GM23338 (cell line): Measurements from ENCODE around the gene SORCS2. TPM values are rescaled to one million over a fixed set of nuclear protein-coding genes. Genes with fewer than 3 reads are reported as not detected.

Experiments used
- ATAC-seq: fragments of 200-7000 bp; cut with Tn5 transposase; 3 replicates; pipeline ENCODE4 v1.9.1; 2020
- DNase-seq: peaks from one replicate; pipeline ENCODE4 v3.0.0-alpha.2; 2015; ENCODE audit warnings: low spot score
- H2AFZ ChIP-seq: fragments of 200-600 bp; sonication (generic); 2 replicates; pipeline ENCODE4 v1.8.0; 2016; ENCODE audit warnings: antibody characterized with exemption, mild to moderate bottlenecking, moderate library complexity
- H3F3A ChIP-seq: fragments of 200-600 bp; sonication (generic); replicated peaks from 2 replicates; pipeline ENCODE4 v1.8.0; 2017; ENCODE audit warnings: antibody characterized with exemption, mixed run types, low read depth
- H3K27ac ChIP-seq: fragments of 200-600 bp; sonication (generic); 2 replicates; pipeline ENCODE4 v1.6.1; 2016; ENCODE audit warnings: low read depth
- H3K27me3 ChIP-seq: fragments of 200-600 bp; sonication (generic); 2 replicates; pipeline ENCODE4 v1.8.0; 2016; ENCODE audit warnings: mild to moderate bottlenecking, mixed run types, moderate library complexity; ENCODE audit not compliant: insufficient read depth
- H3K36me3 ChIP-seq: fragments of 200-600 bp; sonication (generic); 2 replicates; pipeline ENCODE4 v1.8.0; 2016; ENCODE audit warnings: mild to moderate bottlenecking; ENCODE audit not compliant: insufficient read depth
- H3K4me1 ChIP-seq: fragments of 200-600 bp; sonication (generic); 2 replicates; pipeline ENCODE4 v1.8.0; 2016; ENCODE audit warnings: mild to moderate bottlenecking, moderate library complexity; ENCODE audit not compliant: insufficient read depth
- H3K4me2 ChIP-seq: fragments of 200-600 bp; sonication (generic); 2 replicates; pipeline ENCODE4 v1.7.1; 2017; ENCODE audit warnings: mixed run types
- H3K4me3 ChIP-seq: fragments of 200-600 bp; sonication (generic); 2 replicates; pipeline ENCODE4 v1.6.1; 2016; ENCODE audit warnings: mixed run types
- H3K79me2 ChIP-seq: fragments of 200-600 bp; sonication (generic); replicated peaks from 2 replicates; pipeline ENCODE4 v1.8.0; 2017; ENCODE audit warnings: mild to moderate bottlenecking; ENCODE audit not compliant: insufficient read depth
- H3K9me2 ChIP-seq: fragments of 200-600 bp; sonication (generic); 2 replicates; pipeline ENCODE4 v1.8.0; 2017; ENCODE audit not compliant: insufficient read depth
- H4K20me1 ChIP-seq: fragments of 200-600 bp; sonication (generic); replicated peaks from 2 replicates; pipeline ENCODE4 v1.8.0; 2017; ENCODE audit warnings: mild to moderate bottlenecking; ENCODE audit not compliant: insufficient read depth
- H3K27ac Mint-ChIP-seq: 2 replicates; pipeline ENCODE4 v1.8.0; 2020; ENCODE audit warnings: inconsistent platforms, mild to moderate bottlenecking, moderate library complexity, mixed read lengths
- H3K27me3 Mint-ChIP-seq: 3 replicates; pipeline ENCODE4 v1.8.0; 2022; ENCODE audit warnings: low read depth, mild to moderate bottlenecking, moderate library complexity, mixed read lengths, inconsistent platforms; ENCODE audit not compliant: insufficient read depth, poor library complexity
- H3K36me3 Mint-ChIP-seq: 3 replicates; pipeline ENCODE4 v1.8.0; 2021; ENCODE audit warnings: low read depth, mild to moderate bottlenecking, inconsistent platforms, moderate library complexity, mixed read lengths
- H3K4me1 Mint-ChIP-seq: 3 replicates; pipeline ENCODE4 v1.8.0; 2020; ENCODE audit warnings: mild to moderate bottlenecking, inconsistent platforms, mixed read lengths
- H3K4me3 Mint-ChIP-seq: 3 replicates; pipeline ENCODE4 v1.8.0; 2021; ENCODE audit warnings: moderate library complexity, mild to moderate bottlenecking, inconsistent platforms, mixed read lengths
- H3K9me3 Mint-ChIP-seq: 3 replicates; pipeline ENCODE4 v1.8.0; 2020; ENCODE audit warnings: moderate library complexity, mild to moderate bottlenecking, inconsistent platforms, mixed read lengths
- CREB1 ChIP-seq: fragments of 250-450 bp; sonication (Bioruptor Pico); IDR thresholded peaks from 2 replicates; pipeline ENCODE4 v1.5.0; 2020; ENCODE audit warnings: low read depth, mild to moderate bottlenecking, moderate library complexity
- CTCF ChIP-seq, 2 experiments: fragments of 200-600 bp in 1 of 2; sonication (generic) in 1 of 2; conservative IDR thresholded peaks; 2 replicates each; pipeline versions ENCODE4 v1.5.1 to v1.6.1; 2016 to 2017; ENCODE audit warnings: antibody characterized with exemption in 2 of 2, low read depth in 2 of 2, mild to moderate bottlenecking in 2 of 2, moderate library complexity in 1 of 2
- EZH2 ChIP-seq: fragments of 200-600 bp; sonication (generic); IDR thresholded peaks from one replicate; pipeline ENCODE4 v1.8.0; 2017; ENCODE audit warnings: antibody characterized with exemption, mild to moderate bottlenecking, low read depth; ENCODE audit not compliant: unreplicated experiment
- JUNB ChIP-seq: IDR thresholded peaks from one replicate; pipeline ENCODE4 v1.6.1; 2016; ENCODE audit warnings: antibody characterized with exemption; ENCODE audit not compliant: unreplicated experiment
- NANOG ChIP-seq: IDR thresholded peaks from 2 replicates; pipeline ENCODE4 v1.6.1; 2016; ENCODE audit warnings: antibody characterized with exemption, borderline replicate concordance
- STAT1 ChIP-seq: IDR thresholded peaks from one replicate; pipeline ENCODE4 v1.6.1; 2016; ENCODE audit warnings: antibody characterized with exemption; ENCODE audit not compliant: unreplicated experiment
- ZNF114 ChIP-seq: fragments of 250-450 bp; sonication (Bioruptor Pico); IDR thresholded peaks from 2 replicates; pipeline ENCODE4 v1.5.0; 2020; ENCODE audit warnings: mild to moderate bottlenecking, moderate library complexity
- ZNF331 ChIP-seq: fragments of 250-450 bp; sonication (Bioruptor Pico); IDR thresholded peaks from 2 replicates; pipeline ENCODE4 v1.5.0; 2020; ENCODE audit warnings: low read depth, mild to moderate bottlenecking, moderate library complexity
- polyA plus RNA-seq: library from polyadenylated mRNA; unstranded; fragments of >200 nt; fragmentation: Nextera tagmentation; extraction: Ambion mirVana; gene quantifications from 2 replicates; pipeline ENCODE4 v1.2.1, GENCODE V29; 2016
- total RNA-seq: library from RNA; depleted of rRNA; stranded (reverse); fragments of >200 nt; shearing (Covaris generic); gene quantifications from 2 replicates; pipeline ENCODE4 v1.2.3, GENCODE V29; 2014
- TF ChIP-seq, protein P1 (sequence below): IDR thresholded peaks from one replicate; pipeline ENCODE4 v1.6.1; 2018; ENCODE audit warnings: antibody characterized with exemption; ENCODE audit not compliant: unreplicated experiment
- TF ChIP-seq, protein P2 (sequence below): fragments of 250-450 bp; sonication (Bioruptor Pico); IDR thresholded peaks from 2 replicates; pipeline ENCODE4 v1.5.0; 2020; ENCODE audit warnings: mild to moderate bottlenecking, moderate library complexity

Gene SORCS2
- total and polyA plus RNA-seq, 2 experiments from 2014 or later = 0.47 to 2.4 TPM

DNA sequence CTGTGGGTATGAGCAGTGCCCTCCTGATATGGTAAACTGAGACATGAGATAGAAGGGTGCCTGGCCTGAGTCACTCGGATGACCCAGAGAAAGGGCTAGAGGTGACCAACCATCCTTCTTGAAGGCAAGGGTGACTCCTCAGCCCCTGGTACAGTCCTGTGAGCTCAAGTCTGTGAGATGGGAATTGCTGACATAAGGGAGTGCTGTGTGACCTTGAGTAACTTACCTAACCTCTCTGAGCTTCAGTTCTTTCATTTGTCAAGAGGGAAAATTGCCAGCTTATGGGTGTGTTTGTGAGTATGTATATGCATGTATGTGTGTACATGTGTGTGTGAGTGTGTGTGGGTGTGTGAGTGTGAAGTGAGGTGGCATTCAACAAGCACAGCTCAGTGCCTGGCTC lies 452.8 kb downstream of the SORCS2 start:
- DNase-seq = no peak
- Histone ChIP-seq H3K4me1 (no peaks in the 10 kb centered on the region), H4K20me1 (no peaks in the 10 kb centered on the region), H3F3A (no peaks in the 10 kb centered on the region), H3K36me3 (no peaks in the 10 kb centered on the region), H3K4me2 (no peak overlapping the region), H3K27me3 (no peaks in the 10 kb centered on the region), H2AFZ (no peak overlapping the region), H3K27ac (no peak overlapping the region), H3K79me2 (no peaks in the 10 kb centered on the region), H3K4me3 (no peak overlapping the region), H3K9me2 (no peaks in the 10 kb centered on the region; the same call in 1 of the 2 replicates)
- H3K27me3 Mint-ChIP-seq = peaks cover 17% of the 10 kb centered on the region
- no peak overlapping the region for H3K4me3 Mint-ChIP-seq
- no peak for TF ChIP-seq EZH2
- no peak for TF ChIP-seq CTCF (conservative IDR thresholded peaks at IDR 0.05; ENCODE audit: low read depth in 2 of 2)
- no peak for TF ChIP-seq ZNF114
- TF ChIP-seq, protein P1, sequence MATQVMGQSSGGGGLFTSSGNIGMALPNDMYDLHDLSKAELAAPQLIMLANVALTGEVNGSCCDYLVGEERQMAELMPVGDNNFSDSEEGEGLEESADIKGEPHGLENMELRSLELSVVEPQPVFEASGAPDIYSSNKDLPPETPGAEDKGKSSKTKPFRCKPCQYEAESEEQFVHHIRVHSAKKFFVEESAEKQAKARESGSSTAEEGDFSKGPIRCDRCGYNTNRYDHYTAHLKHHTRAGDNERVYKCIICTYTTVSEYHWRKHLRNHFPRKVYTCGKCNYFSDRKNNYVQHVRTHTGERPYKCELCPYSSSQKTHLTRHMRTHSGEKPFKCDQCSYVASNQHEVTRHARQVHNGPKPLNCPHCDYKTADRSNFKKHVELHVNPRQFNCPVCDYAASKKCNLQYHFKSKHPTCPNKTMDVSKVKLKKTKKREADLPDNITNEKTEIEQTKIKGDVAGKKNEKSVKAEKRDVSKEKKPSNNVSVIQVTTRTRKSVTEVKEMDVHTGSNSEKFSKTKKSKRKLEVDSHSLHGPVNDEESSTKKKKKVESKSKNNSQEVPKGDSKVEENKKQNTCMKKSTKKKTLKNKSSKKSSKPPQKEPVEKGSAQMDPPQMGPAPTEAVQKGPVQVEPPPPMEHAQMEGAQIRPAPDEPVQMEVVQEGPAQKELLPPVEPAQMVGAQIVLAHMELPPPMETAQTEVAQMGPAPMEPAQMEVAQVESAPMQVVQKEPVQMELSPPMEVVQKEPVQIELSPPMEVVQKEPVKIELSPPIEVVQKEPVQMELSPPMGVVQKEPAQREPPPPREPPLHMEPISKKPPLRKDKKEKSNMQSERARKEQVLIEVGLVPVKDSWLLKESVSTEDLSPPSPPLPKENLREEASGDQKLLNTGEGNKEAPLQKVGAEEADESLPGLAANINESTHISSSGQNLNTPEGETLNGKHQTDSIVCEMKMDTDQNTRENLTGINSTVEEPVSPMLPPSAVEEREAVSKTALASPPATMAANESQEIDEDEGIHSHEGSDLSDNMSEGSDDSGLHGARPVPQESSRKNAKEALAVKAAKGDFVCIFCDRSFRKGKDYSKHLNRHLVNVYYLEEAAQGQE = no peak
- no peak for TF ChIP-seq STAT1
- no peak for TF ChIP-seq ZNF331 (CRISPR knock-in tag)
- TF ChIP-seq JUNB = no peak
- H3K36me3 Mint-ChIP-seq = no peaks in the 10 kb centered on the region
- peaks cover 4% of the 10 kb centered on the region; the same call in 2 of the 3 replicates for H3K9me3 Mint-ChIP-seq
- ATAC-seq = no peak
- peaks cover 2% of the 10 kb centered on the region; the same call in 2 of the 3 replicates for H3K4me1 Mint-ChIP-seq
- no peak overlapping the region for H3K27ac Mint-ChIP-seq

DNA sequence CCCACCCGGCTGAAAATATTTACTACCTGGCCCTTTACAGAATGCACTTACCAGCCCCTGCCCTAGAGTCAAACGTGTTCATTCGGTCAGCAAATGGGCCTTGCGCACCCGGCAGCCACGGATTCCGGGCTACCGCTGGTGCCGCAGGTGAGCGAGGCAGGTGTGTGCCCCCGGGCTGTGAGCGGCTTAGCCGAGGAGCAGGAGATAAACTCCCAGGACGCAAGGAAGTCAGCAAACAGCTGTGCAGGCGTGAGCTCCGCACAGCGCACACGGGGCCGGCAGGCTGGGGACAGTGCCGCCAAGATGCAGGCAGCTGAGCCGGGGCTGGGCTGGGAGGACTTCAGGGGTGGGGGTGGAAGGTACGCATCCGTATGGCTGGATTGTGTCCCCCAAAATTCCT lies 453.6 kb downstream of the SORCS2 start:
- Mint-ChIP-seq H3K36me3 (no peaks in the 10 kb centered on the region), H3K9me3 (peaks cover 4% of the 10 kb centered on the region; the same call in 2 of the 3 replicates), H3K4me1 (peaks cover 5% of the 10 kb centered on the region), H3K27me3 (peaks cover 20% of the 10 kb centered on the region), H3K4me3 (no peak overlapping the region), H3K27ac (no peak overlapping the region)
- DNase-seq = no peak
- Histone ChIP-seq H3K27me3 (no peaks in the 10 kb centered on the region), H3K36me3 (no peaks in the 10 kb centered on the region), H3K4me3 (no peak overlapping the region), H3K4me2 (no peak overlapping the region), H4K20me1 (no peaks in the 10 kb centered on the region), H3K4me1 (peaks cover 3% of the 10 kb centered on the region), H3F3A (no peaks in the 10 kb centered on the region), H2AFZ (no peak overlapping the region), H3K27ac (no peak overlapping the region), H3K79me2 (no peaks in the 10 kb centered on the region), H3K9me2 (no peaks in the 10 kb centered on the region; the same call in 1 of the 2 replicates)
- ATAC-seq = no peak
- TF ChIP-seq, protein P2, sequence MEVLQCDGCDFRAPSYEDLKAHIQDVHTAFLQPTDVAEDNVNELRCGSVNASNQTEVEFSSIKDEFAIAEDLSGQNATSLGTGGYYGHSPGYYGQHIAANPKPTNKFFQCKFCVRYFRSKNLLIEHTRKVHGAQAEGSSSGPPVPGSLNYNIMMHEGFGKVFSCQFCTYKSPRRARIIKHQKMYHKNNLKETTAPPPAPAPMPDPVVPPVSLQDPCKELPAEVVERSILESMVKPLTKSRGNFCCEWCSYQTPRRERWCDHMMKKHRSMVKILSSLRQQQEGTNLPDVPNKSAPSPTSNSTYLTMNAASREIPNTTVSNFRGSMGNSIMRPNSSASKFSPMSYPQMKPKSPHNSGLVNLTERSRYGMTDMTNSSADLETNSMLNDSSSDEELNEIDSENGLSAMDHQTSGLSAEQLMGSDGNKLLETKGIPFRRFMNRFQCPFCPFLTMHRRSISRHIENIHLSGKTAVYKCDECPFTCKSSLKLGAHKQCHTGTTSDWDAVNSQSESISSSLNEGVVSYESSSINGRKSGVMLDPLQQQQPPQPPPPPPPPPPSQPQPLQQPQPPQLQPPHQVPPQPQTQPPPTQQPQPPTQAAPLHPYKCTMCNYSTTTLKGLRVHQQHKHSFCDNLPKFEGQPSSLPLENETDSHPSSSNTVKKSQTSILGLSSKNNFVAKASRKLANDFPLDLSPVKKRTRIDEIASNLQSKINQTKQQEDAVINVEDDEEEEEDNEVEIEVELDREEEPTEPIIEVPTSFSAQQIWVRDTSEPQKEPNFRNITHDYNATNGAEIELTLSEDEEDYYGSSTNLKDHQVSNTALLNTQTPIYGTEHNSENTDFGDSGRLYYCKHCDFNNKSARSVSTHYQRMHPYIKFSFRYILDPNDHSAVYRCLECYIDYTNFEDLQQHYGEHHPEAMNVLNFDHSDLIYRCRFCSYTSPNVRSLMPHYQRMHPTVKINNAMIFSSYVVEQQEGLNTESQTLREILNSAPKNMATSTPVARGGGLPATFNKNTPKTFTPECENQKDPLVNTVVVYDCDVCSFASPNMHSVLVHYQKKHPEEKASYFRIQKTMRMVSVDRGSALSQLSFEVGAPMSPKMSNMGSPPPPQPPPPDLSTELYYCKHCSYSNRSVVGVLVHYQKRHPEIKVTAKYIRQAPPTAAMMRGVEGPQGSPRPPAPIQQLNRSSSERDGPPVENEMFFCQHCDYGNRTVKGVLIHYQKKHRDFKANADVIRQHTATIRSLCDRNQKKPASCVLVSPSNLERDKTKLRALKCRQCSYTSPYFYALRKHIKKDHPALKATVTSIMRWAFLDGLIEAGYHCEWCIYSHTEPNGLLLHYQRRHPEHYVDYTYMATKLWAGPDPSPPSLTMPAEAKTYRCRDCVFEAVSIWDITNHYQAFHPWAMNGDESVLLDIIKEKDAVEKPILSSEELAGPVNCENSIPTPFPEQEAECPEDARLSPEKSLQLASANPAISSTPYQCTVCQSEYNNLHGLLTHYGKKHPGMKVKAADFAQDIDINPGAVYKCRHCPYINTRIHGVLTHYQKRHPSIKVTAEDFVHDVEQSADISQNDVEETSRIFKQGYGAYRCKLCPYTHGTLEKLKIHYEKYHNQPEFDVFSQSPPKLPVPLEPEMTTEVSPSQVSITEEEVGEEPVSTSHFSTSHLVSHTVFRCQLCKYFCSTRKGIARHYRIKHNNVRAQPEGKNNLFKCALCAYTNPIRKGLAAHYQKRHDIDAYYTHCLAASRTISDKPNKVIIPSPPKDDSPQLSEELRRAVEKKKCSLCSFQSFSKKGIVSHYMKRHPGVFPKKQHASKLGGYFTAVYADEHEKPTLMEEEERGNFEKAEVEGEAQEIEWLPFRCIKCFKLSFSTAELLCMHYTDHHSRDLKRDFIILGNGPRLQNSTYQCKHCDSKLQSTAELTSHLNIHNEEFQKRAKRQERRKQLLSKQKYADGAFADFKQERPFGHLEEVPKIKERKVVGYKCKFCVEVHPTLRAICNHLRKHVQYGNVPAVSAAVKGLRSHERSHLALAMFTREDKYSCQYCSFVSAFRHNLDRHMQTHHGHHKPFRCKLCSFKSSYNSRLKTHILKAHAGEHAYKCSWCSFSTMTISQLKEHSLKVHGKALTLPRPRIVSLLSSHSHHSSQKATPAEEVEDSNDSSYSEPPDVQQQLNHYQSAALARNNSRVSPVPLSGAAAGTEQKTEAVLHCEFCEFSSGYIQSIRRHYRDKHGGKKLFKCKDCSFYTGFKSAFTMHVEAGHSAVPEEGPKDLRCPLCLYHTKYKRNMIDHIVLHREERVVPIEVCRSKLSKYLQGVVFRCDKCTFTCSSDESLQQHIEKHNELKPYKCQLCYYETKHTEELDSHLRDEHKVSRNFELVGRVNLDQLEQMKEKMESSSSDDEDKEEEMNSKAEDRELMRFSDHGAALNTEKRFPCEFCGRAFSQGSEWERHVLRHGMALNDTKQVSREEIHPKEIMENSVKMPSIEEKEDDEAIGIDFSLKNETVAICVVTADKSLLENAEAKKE (CRISPR knock-in tag) = no peak
- TF ChIP-seq NANOG (no peak), CREB1 (CRISPR knock-in tag) (no peak), STAT1 (no peak)
